ENCODE results near the gene ADAMTSL1.

GRCh38 chr9:18829873-18830272 is 355.9 kb downstream of the ADAMTSL1 start:
- TF ChIP-seq POLR2A (IDR thresholded peaks at IDR 0.05): no peak
- no peak for TF ChIP-seq CTCF (IDR thresholded peaks at IDR 0.05)
- TF ChIP-seq POLR2AphosphoS5 (IDR thresholded peaks at IDR 0.05): no peak
- TF ChIP-seq EP300 (IDR thresholded peaks at IDR 0.05): no peak

Measured in suprapubic skin (tissue), 4 donors.